ENCODE results near the gene DNAJC4. TPM values are rescaled to one million over a fixed set of nuclear protein-coding genes. Genes with fewer than 3 reads are reported as not detected.

The DNAJC4 gene
- total and polyA plus RNA-seq, 2 donors (not counting 1 experiment from before 2014, with no cell fraction given): 12.6 TPM

- peak; percentile 68 to 73 for DNase-seq (ENCODE audit: low read depth in 2 of 2)
- H3K27ac ChIP-seq (ENCODE audit: insufficient read depth, low read length): peak overlapping the region; percentile 91
- peaks cover 24% of the 10 kb centered on the region for H3K4me1 ChIP-seq (ENCODE audit: control insufficient read depth, extremely low read depth, insufficient read depth, low read length)
- peak overlapping the region in 3 of 4 experiments; percentile 22 to 76 (median 68) for H3K4me3 ChIP-seq (replicated peaks in 1 of 4; ENCODE audit: control extremely low read depth in 1 of 4, insufficient read depth in 1 of 4, low read depth in 3 of 4, low read length in 4 of 4)
- TF ChIP-seq CTCF (conservative IDR thresholded peaks at IDR 0.05 in 1 of 2, IDR thresholded peaks at IDR 0.05 in 1 of 2; ENCODE audit: low read depth in 1 of 2, low read length in 2 of 2) (no peak), EZH2 (IDR thresholded peaks at IDR 0.05; ENCODE audit: low read length, missing control alignments) (no peak)
- H3K79me2 ChIP-seq (ENCODE audit: control insufficient read depth, insufficient read depth, low read length): peaks cover 2% of the 10 kb centered on the region
- H4K20me1 ChIP-seq (ENCODE audit: control insufficient read depth, extremely low read depth, insufficient read depth, low read length): no peaks in the 10 kb centered on the region
- H3K9ac ChIP-seq (ENCODE audit: insufficient read depth, low read length): peak overlapping the region; percentile 39
- no peak overlapping the region for H2AFZ ChIP-seq (ENCODE audit: low read length)
- H3K4me2 ChIP-seq (ENCODE audit: extremely low read depth, insufficient read depth, low read length): peak overlapping the region; percentile 96
- H3K9me3 ChIP-seq (ENCODE audit: control insufficient read depth, insufficient read depth, low read depth, low read length): no peaks in the 10 kb centered on the region
- H3K36me3 ChIP-seq (ENCODE audit: control insufficient read depth, insufficient read depth, low read length): peaks cover 22% of the 10 kb centered on the region
- no peaks in the 10 kb centered on the region for H3K27me3 ChIP-seq (ENCODE audit: control insufficient read depth, insufficient read depth, low read length)
These were observed 37.9 kb downstream of the DNAJC4 start for GRCh38 chr11:64268025-64268892.

GRCh38 chr11:64268893-64269539 lies 38.7 kb downstream of the DNAJC4 start:
- H2AFZ ChIP-seq (ENCODE audit: low read length): no peak overlapping the region
- no peaks in the 10 kb centered on the region for H3K27me3 ChIP-seq (ENCODE audit: control insufficient read depth, insufficient read depth, low read length)
- H3K27ac ChIP-seq (ENCODE audit: insufficient read depth, low read length): peak overlapping the region; percentile 91
- H3K4me3 ChIP-seq (replicated peaks in 1 of 4; ENCODE audit: control extremely low read depth in 1 of 4, insufficient read depth in 1 of 4, low read depth in 3 of 4, low read length in 4 of 4): peak overlapping the region; percentile 57 to 76 (median 64)
- H3K9ac ChIP-seq (ENCODE audit: insufficient read depth, low read length): peak overlapping the region; percentile 75
- peak; percentile 51 to 61 for DNase-seq (ENCODE audit: low read depth in 2 of 2)
- peaks cover 18% of the 10 kb centered on the region for H3K36me3 ChIP-seq (ENCODE audit: control insufficient read depth, insufficient read depth, low read length)
- TF ChIP-seq EZH2 (IDR thresholded peaks at IDR 0.05; ENCODE audit: low read length, missing control alignments): no peak
- TF ChIP-seq CTCF (conservative IDR thresholded peaks at IDR 0.05 in 1 of 2, IDR thresholded peaks at IDR 0.05 in 1 of 2; ENCODE audit: low read depth in 1 of 2, low read length in 2 of 2): no peak
- no peaks in the 10 kb centered on the region for H3K9me3 ChIP-seq (ENCODE audit: control insufficient read depth, insufficient read depth, low read depth, low read length)
- no peaks in the 10 kb centered on the region for H4K20me1 ChIP-seq (ENCODE audit: control insufficient read depth, extremely low read depth, insufficient read depth, low read length)
- H3K4me2 ChIP-seq (ENCODE audit: extremely low read depth, insufficient read depth, low read length): peak overlapping the region; percentile 96
- H3K79me2 ChIP-seq (ENCODE audit: control insufficient read depth, insufficient read depth, low read length): peaks cover 2% of the 10 kb centered on the region
- peaks cover 24% of the 10 kb centered on the region for H3K4me1 ChIP-seq (ENCODE audit: control insufficient read depth, extremely low read depth, insufficient read depth, low read length)

- Histone ChIP-seq H3K27me3 (ENCODE audit: control insufficient read depth, insufficient read depth, low read length) (no peaks in the 10 kb centered on the region), H3K4me1 (ENCODE audit: control insufficient read depth, extremely low read depth, insufficient read depth, low read length) (peaks cover 24% of the 10 kb centered on the region), H3K4me2 (ENCODE audit: extremely low read depth, insufficient read depth, low read length) (peak overlapping the region; percentile 96), H4K20me1 (ENCODE audit: control insufficient read depth, extremely low read depth, insufficient read depth, low read length) (no peaks in the 10 kb centered on the region), H3K9ac (ENCODE audit: insufficient read depth, low read length) (peak overlapping the region; percentile 75), H3K4me3 (replicated peaks in 1 of 4; ENCODE audit: control extremely low read depth in 1 of 4, insufficient read depth in 1 of 4, low read depth in 3 of 4, low read length in 4 of 4) (peak overlapping the region; percentile 57 to 82 (median 75)), H2AFZ (ENCODE audit: low read length) (no peak overlapping the region), H3K79me2 (ENCODE audit: control insufficient read depth, insufficient read depth, low read length) (peaks cover 2% of the 10 kb centered on the region), H3K27ac (ENCODE audit: insufficient read depth, low read length) (peak overlapping the region; percentile 92), H3K9me3 (ENCODE audit: control insufficient read depth, insufficient read depth, low read depth, low read length) (no peaks in the 10 kb centered on the region), H3K36me3 (ENCODE audit: control insufficient read depth, insufficient read depth, low read length) (peaks cover 14% of the 10 kb centered on the region)
- no peak for TF ChIP-seq EZH2 (IDR thresholded peaks at IDR 0.05; ENCODE audit: low read length, missing control alignments)
- TF ChIP-seq CTCF (conservative IDR thresholded peaks at IDR 0.05 in 1 of 2, IDR thresholded peaks at IDR 0.05 in 1 of 2; ENCODE audit: low read depth in 1 of 2, low read length in 2 of 2): no peak
- peak; percentile 100 for DNase-seq (ENCODE audit: low read depth in 2 of 2)
These were observed 39.3 kb downstream of the DNAJC4 start for GRCh38 chr11:64269540-64270220.

Measured in fibroblast of lung (primary cell).